K562 (cell line): ENCODE data around the gene SPATA45. TPM values are rescaled to one million over a fixed set of nuclear protein-coding genes. Genes with fewer than 3 reads are reported as not detected.
A peak's percentile ranks its signal among the peaks of the same experiment; 100 is the strongest.

Experiments used
- ARID1B ChIP-seq: fragments of 450-650 bp; IDR thresholded peaks from 2 replicates; pipeline ENCODE4 v1.6.1; 2016; ENCODE audit warnings: antibody characterized with exemption, mild to moderate bottlenecking, inconsistent platforms
- ATF7 ChIP-seq: fragments of 450-650 bp; IDR thresholded peaks from 2 replicates; pipeline ENCODE4 v1.7.1; 2014; ENCODE audit warnings: mild to moderate bottlenecking, moderate library complexity
- BCLAF1 ChIP-seq, 2 experiments: fragments of 450-650 bp in 1 of 2; IDR thresholded peaks; 2 replicates each; pipeline ENCODE4 v1.6.1; 2011 to 2017; ENCODE audit warnings: low read depth in 2 of 2, antibody characterized with exemption in 1 of 2, borderline replicate concordance in 1 of 2, low read length in 1 of 2, mild to moderate bottlenecking in 1 of 2, mixed read lengths in 1 of 2; ENCODE audit not compliant: control insufficient read depth in 1 of 2
- BMI1 ChIP-seq: fragments of 150-350 bp; IDR thresholded peaks from 2 replicates; pipeline ENCODE4 v1.6.1; 2014; ENCODE audit warnings: low read length
- FOXK2 ChIP-seq, 2 experiments: fragments of 450-650 bp; IDR thresholded peaks in 1 of 2; conservative IDR thresholded peaks in 1 of 2; 2 replicates each; pipeline ENCODE4 v1.6.1; 2016; ENCODE audit warnings: low read depth in 2 of 2, mild to moderate bottlenecking in 1 of 2
- KAT2B ChIP-seq: IDR thresholded peaks from one replicate; pipeline ENCODE4 v1.6.1; 2012; ENCODE audit warnings: low read depth, mild to moderate bottlenecking, control low read depth, inconsistent platforms, low read length, moderate library complexity
- NEUROD1 ChIP-seq: fragments of 150-350 bp; IDR thresholded peaks from 2 replicates; pipeline ENCODE4 v1.6.1; 2014; ENCODE audit warnings: borderline replicate concordance, low read length, low read depth; ENCODE audit not compliant: partially characterized antibody
- NR2C1 ChIP-seq, 2 experiments: fragments of 450-650 bp; IDR thresholded peaks; 2 replicates each; pipeline ENCODE4 v1.6.1; 2017; ENCODE audit warnings: mild to moderate bottlenecking in 2 of 2, antibody characterized with exemption in 1 of 2, inconsistent platforms in 1 of 2, missing compliant biosample characterization in 1 of 2, missing genetic modification characterization in 1 of 2
- OTX1 ChIP-seq: fragments of 450-650 bp; formaldehyde crosslinking; IDR thresholded peaks from 2 replicates; pipeline ENCODE4 v1.4.0; 2022; ENCODE audit warnings: mild to moderate bottlenecking
- PML ChIP-seq: IDR thresholded peaks from 2 replicates; pipeline ENCODE4 v1.6.1; 2012; ENCODE audit warnings: low read length, inconsistent platforms
- RBM34 ChIP-seq: fragments of 200-400 bp; formaldehyde crosslinking; IDR thresholded peaks from 2 replicates; pipeline ENCODE4 v1.6.1; 2018; ENCODE audit warnings: low read length, borderline replicate concordance; ENCODE audit not compliant: insufficient read depth
- SAP30 ChIP-seq: fragments of 200-600 bp; sonication (generic); IDR thresholded peaks from 2 replicates; pipeline ENCODE4 v1.6.1; 2012; ENCODE audit warnings: borderline replicate concordance, low read depth, mild to moderate bottlenecking, moderate library complexity, low read length, control low read depth, inconsistent platforms; ENCODE audit not compliant: insufficient read depth, poor library complexity, severe bottlenecking
- SIRT6 ChIP-seq: IDR thresholded peaks from one replicate; pipeline ENCODE4 v1.6.1; 2012; ENCODE audit warnings: low read depth, mild to moderate bottlenecking, control low read depth, inconsistent platforms, low read length, moderate library complexity
- SMARCA5 ChIP-seq: fragments of 450-650 bp; IDR thresholded peaks from 2 replicates; pipeline ENCODE4 v1.6.1; 2016
- ZBTB1 ChIP-seq: sonication (generic); formaldehyde crosslinking; IDR thresholded peaks from 2 replicates; pipeline ENCODE4 v1.8.1; 2023; ENCODE audit warnings: missing genetic modification reagents, low read depth, mild to moderate bottlenecking, borderline replicate concordance
- ZBTB5 ChIP-seq: fragments of 450-650 bp; IDR thresholded peaks from 2 replicates; pipeline ENCODE4 v1.6.1; 2017; ENCODE audit warnings: antibody characterized with exemption
- ZBTB9 ChIP-seq: fragments of 450-650 bp; formaldehyde crosslinking; IDR thresholded peaks from 2 replicates; pipeline ENCODE4 v1.4.0; 2020; ENCODE audit warnings: mild to moderate bottlenecking, moderate library complexity
- ZNF589 ChIP-seq: fragments of 200-800 bp; sonication (Bioruptor generic); IDR thresholded peaks from 2 replicates; pipeline ENCODE4 v1.6.1; 2016; ENCODE audit warnings: low read depth, missing genetic modification characterization, missing compliant biosample characterization
- polyA plus RNA-seq, 8 experiments: library from polyadenylated mRNA; depleted of rRNA in 4 of 8; stranded (reverse) in 5 of 8; unstranded in 3 of 8; fragments of >200 nt; fragmentation: Nextera tagmentation in 2 of 8; fragmentation: Illumina TruSeq in 1 of 8; extraction: Ambion mirVana in 2 of 8; extraction: Trizol in 1 of 8; gene quantifications; 2 replicates each; pipeline versions ENCODE4 v1.2.1 to v1.2.3, GENCODE V29; 2011 to 2014; ENCODE audit warnings: inconsistent platforms in 1 of 8, missing spikeins in 1 of 8
- total RNA-seq, 7 experiments: library from RNA; depleted of rRNA in 6 of 7; stranded (reverse); fragments of >200 nt in 6 of 7; fragmentation: Illumina TruSeq in 2 of 7; extraction: Trizol in 2 of 7; gene quantifications; 2 replicates each; pipeline versions ENCODE4 v1.2.1 to v1.2.3, GENCODE V29; 2011 to 2021; ENCODE audit warnings: low replicate concordance in 1 of 7

Gene SPATA45
- total and polyA plus RNA-seq, 9 of the 15 experiments (the other 6 are each of a cell fraction or from before 2014, with no cell fraction given) = 0.18 TPM; not detected in 8

- TF ChIP-seq RBM34 = no peak
- no peak for TF ChIP-seq ZBTB5
- peak; percentile 46 for TF ChIP-seq OTX1 (CRISPR knock-in tag)
- peak; percentile 89 for TF ChIP-seq ATF7
- TF ChIP-seq FOXK2 (conservative IDR thresholded peaks at IDR 0.05 in 1 of 2, IDR thresholded peaks at IDR 0.05 in 1 of 2; ENCODE audit: low read depth in 2 of 2) = peak; percentile 66 to 87
- TF ChIP-seq NEUROD1 = peak; percentile 96
- TF ChIP-seq ZNF589 (CRISPR knock-in tag) = no peak
- no peak for TF ChIP-seq SIRT6
- TF ChIP-seq KAT2B = peak; percentile 70
- peak; percentile 53 for TF ChIP-seq ARID1B
- TF ChIP-seq BMI1 = peak; percentile 61; the same call in 1 of the 2 replicates
- no peak for TF ChIP-seq SMARCA5
- TF ChIP-seq PML = peak; percentile 92
- peak in 1 of 2 experiments; percentile 97; a peak in 2 of 4 replicates for TF ChIP-seq BCLAF1 (IDR thresholded peaks at IDR 0.05; ENCODE audit: borderline replicate concordance in 1 of 2, control insufficient read depth in 1 of 2, low read depth in 2 of 2, low read length in 1 of 2)
- TF ChIP-seq ZBTB1 (CRISPR knock-in tag) = no peak; the same call in 1 of the 2 replicates
- TF ChIP-seq NR2C1 (IDR thresholded peaks at IDR 0.05) = peak; percentile 92
- peak; percentile 96 for TF ChIP-seq NR2C1 (tag; IDR thresholded peaks at IDR 0.05)
- TF ChIP-seq ZBTB9 = peak; percentile 89
- TF ChIP-seq SAP30 = peak; percentile 49
Observed at GRCh38 chr1:212791676-212792395, 55.6 kb downstream of the SPATA45 start, which contains the start of the genes NSL1 and TATDN3 (continued).
